Heart right ventricle (tissue), 16 donors: ENCODE data around the gene FGF19. TPM values are rescaled to one million over a fixed set of nuclear protein-coding genes. Genes with fewer than 3 reads are reported as not detected.

Experiments
- ATAC-seq, 8 donors: fragments of 200-7000 bp; cut with Tn5 transposase; one replicate each; pipeline ENCODE4 v1.9.1; 2020; ENCODE audit warnings: mild to moderate bottlenecking in 8 of 8, moderate library complexity in 8 of 8, moderate number of reproducible peaks in 1 of 8
- DNase-seq, 2 donors: peaks; one replicate each; pipeline ENCODE4 v3.0.0-alpha.2; 2020
- H3K27ac ChIP-seq, 10 donors: fragments of 200-600 bp; sonication (generic) in 2 of 10; one replicate each; pipeline versions ENCODE4 v1.5.0 to v1.8.0; 2020 to 2022; ENCODE audit warnings: mild to moderate bottlenecking in 3 of 10
- H3K27me3 ChIP-seq, 7 donors: fragments of 200-600 bp; one replicate each; pipeline ENCODE4 v1.8.0; 2021 to 2022; ENCODE audit warnings: mild to moderate bottlenecking in 2 of 7
- H3K36me3 ChIP-seq, 9 donors: fragments of 200-600 bp; sonication (generic) in 1 of 9; one replicate each; pipeline versions ENCODE4 v1.5.0 to v1.8.0; 2020 to 2022; ENCODE audit warnings: mild to moderate bottlenecking in 2 of 9
- H3K4me1 ChIP-seq, 9 donors: fragments of 200-600 bp; sonication (generic) in 1 of 9; one replicate each; pipeline versions ENCODE4 v1.5.0 to v1.8.0; 2020 to 2022; ENCODE audit warnings: mild to moderate bottlenecking in 4 of 9
- H3K4me3 ChIP-seq, 10 donors: fragments of 200-600 bp; sonication (generic) in 2 of 10; one replicate each; pipeline versions ENCODE4 v1.5.0 to v1.8.0; 2020 to 2022; ENCODE audit warnings: mild to moderate bottlenecking in 7 of 10, moderate library complexity in 2 of 10
- H3K9me3 ChIP-seq, 11 donors: fragments of 200-600 bp in 10 of 11; sonication (generic) in 2 of 11; one replicate each; pipeline versions ENCODE4 v1.5.0 to v1.8.0; 2013 to 2022; ENCODE audit warnings: mild to moderate bottlenecking in 2 of 11, control low read depth in 1 of 11, moderate library complexity in 1 of 11
- WGBS, 2 donors: extraction: QIAGEN DNeasy Blood & Tissue Kit; methylation state at CpG; one replicate each; pipeline ENCODE4 v1.1.7; 2013; ENCODE audit warnings: inconsistent platforms in 1 of 2; 5-methylcytosine and 5-hydroxymethylcytosine counted together
- intact Hi-C, 10 donors: fragments of 100-400 bp; cut with DNase I; formaldehyde crosslinking; loops; one replicate each; pipeline versions ENCODE4 v1.11.1 to v1.14.2; 2022
- polyA plus RNA-seq, 2 donors: library from polyadenylated mRNA; stranded (reverse); fragments of 200-250 nt; gene quantifications; one replicate each; pipeline ENCODE4 v1.2.3, GENCODE V29; 2013
- total RNA-seq, 10 donors: library from RNA; stranded (reverse); fragmentation: NEBNext Ultra II Directional in 3 of 10; extraction: Animal tissue kit (Norgen Biotek cat#: 25700) in 3 of 10; gene quantifications; one replicate each; pipeline versions ENCODE4 v1.2.1 to v1.2.4, GENCODE V29; 2021 to 2023
- TF ChIP-seq, protein P1 (sequence below), 9 donors: fragments of 200-600 bp; sonication (generic) in 2 of 9; IDR thresholded peaks; one replicate each; pipeline versions ENCODE4 v1.5.0 to v1.8.0; 2021 to 2022; ENCODE audit warnings: antibody characterized with exemption in 9 of 9, mild to moderate bottlenecking in 5 of 9, moderate library complexity in 1 of 9
- donor health status: Arrhythmogenic right ventricular cardiomyopathy.
- donor health status: ischemic (EF 13 %, LVEDD 7.1; RV severe dilation, severe dysfunction).
- donor health status: healthy with polysubstance abuse.
- donor health status: DM: no; HTN: yes; CAD: no.
- donor health status: DM: no; HTN: no; CAD: no.
- donor health status: ischemic (EF 25% LVEDD 6.9; RV normal size, moderate dysfunction).
- donor health status: ischemic (EF 25% LVEDD 5.7; RV mildly dilated, moderate dysfunction).
- donor health status: healthy.
- donor health status: DM: yes; HTN: yes; CAD: no.
- donor health status: Ischemic cardiomyopathy.
- donor health status: ischemic (EF 35%, LVEDD 5.7; RV mildly dilated, moderate dysfunction).
- donor health status: nonischemic (EF 11% LVEDD 7.7; RV severe dilation, severe dysfunction).
- donor health status: DM: yes; HTN: yes; CAD: no.
- donor health status: PGD.
- donor health status: ischemic (EF 29% LVEDD 5.4; RV normal size, mild dysfunction).
- donor health status: nonischemic (EF 23%, LVEDD 6.1; RV moderate dilation, normal function).

Gene FGF19
- total and polyA plus RNA-seq, 12 donors = not detected

DNA sequence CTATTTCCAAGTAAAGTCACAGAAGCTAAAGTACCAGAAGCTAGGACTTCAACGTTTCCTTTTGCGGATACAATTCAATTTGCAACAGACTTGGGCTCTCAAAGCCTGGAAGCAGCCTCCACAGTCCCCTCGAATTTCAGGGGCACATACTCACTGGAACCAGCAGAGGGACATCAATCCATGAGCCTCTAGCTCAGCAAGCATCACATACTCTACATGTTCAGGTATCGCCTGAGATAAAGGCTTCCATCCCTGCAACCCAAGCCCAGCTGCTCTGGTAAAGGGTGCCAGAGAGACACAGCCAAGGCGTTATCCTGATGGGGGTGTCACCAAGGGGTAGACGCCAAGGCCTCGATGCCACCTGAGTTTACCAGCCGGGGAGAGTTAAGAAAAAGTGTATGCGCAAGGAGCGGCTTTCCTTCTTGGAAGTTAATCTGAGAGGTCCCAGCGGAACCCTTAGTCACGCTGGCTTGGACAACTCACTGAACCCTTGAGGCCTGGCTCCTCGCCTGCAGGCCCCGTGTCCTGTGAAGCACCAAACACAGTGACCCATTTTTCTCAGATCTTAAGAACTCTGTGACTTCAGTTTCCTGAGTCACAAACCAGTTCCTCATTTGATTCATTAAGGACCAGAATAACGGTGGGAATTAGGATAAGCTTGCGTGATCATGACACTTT lies 41.7 kb downstream of the FGF19 start:
- Histone ChIP-seq H3K9me3 (no peaks in the 10 kb centered on the region), H3K4me3 (no peak overlapping the region), H3K36me3 (peaks cover 0 to 64% (median 18%) of the 10 kb centered on the region in 9 donors), H3K27ac (no peak overlapping the region), H3K4me1 (peaks cover 0 to 9% (median 0%) of the 10 kb centered on the region in 9 donors), H3K27me3 (no peaks in the 10 kb centered on the region)
- ATAC-seq (peak in 4 of 8 donors; percentile 9 to 68 (median 27)), DNase-seq (peak in 1 of 2 donors; percentile 59)
- WGBS, 2 donors = 73 to 81% methylated on average over 16 of the region's 16 CpGs
- TF ChIP-seq, protein P1, sequence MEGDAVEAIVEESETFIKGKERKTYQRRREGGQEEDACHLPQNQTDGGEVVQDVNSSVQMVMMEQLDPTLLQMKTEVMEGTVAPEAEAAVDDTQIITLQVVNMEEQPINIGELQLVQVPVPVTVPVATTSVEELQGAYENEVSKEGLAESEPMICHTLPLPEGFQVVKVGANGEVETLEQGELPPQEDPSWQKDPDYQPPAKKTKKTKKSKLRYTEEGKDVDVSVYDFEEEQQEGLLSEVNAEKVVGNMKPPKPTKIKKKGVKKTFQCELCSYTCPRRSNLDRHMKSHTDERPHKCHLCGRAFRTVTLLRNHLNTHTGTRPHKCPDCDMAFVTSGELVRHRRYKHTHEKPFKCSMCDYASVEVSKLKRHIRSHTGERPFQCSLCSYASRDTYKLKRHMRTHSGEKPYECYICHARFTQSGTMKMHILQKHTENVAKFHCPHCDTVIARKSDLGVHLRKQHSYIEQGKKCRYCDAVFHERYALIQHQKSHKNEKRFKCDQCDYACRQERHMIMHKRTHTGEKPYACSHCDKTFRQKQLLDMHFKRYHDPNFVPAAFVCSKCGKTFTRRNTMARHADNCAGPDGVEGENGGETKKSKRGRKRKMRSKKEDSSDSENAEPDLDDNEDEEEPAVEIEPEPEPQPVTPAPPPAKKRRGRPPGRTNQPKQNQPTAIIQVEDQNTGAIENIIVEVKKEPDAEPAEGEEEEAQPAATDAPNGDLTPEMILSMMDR (IDR thresholded peaks at IDR 0.05) = no peak
- intact Hi-C loops = no loop called here

DNA sequence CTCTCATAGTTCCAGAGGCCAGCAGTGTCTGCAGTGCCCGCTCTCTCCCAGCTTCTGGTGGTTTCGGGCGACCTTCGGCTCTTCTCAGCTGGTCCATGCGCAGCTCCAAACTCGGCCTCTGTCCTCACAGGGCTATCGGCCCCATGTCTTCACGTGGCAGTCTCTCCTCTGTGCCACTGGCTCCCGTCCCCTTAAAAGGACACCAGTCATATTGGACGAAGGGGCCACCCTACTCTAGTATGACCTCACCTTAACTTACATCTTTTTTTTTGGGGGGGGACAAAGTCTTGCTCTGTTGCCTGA lies 42.5 kb downstream of the FGF19 start:
- no peak overlapping the region for H3K4me3 ChIP-seq
- DNase-seq = no peak
- H3K36me3 ChIP-seq = peaks cover 0 to 56% (median 11%) of the 10 kb centered on the region in 9 donors
- no peak overlapping the region for H3K27ac ChIP-seq
- no peaks in the 10 kb centered on the region for H3K9me3 ChIP-seq
- intact Hi-C loops = no loop called here
- TF ChIP-seq, protein P1 (IDR thresholded peaks at IDR 0.05) = no peak
- WGBS, 2 donors = 74 to 94% methylated on average over 10 of the region's 10 CpGs
- peaks cover 0 to 9% (median 0%) of the 10 kb centered on the region in 9 donors for H3K4me1 ChIP-seq
- ATAC-seq = no peak
- H3K27me3 ChIP-seq = no peaks in the 10 kb centered on the region

DNA sequence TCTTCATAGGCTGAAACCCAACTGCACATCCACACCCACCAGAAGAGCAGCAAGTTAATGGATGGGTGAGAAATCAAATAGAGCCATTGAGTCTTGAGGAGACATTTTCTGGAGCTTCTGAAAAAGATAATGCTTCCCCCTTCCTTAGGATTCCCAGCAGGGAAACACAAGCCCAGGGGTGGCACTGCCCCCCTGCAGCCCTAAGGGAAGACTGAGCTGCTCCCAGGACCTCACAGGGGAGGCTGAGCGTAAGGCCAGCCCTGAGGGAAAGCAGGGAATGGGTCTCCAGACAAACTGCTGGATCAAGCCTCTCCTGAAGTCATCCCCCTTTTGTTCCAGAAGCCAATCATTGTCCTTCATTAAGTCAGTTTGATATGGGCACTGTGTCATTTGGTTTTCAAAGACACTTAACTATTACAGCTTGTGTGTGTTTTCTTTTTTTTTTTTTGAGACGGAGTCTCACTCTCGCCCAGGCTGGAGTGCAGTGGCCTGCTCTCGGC lies 43.8 kb downstream of the FGF19 start:
- Histone ChIP-seq H3K27ac (no peak overlapping the region), H3K4me1 (peaks cover 0 to 9% (median 0%) of the 10 kb centered on the region in 9 donors), H3K9me3 (no peaks in the 10 kb centered on the region), H3K4me3 (no peak overlapping the region), H3K36me3 (peaks cover 0 to 43% (median 6%) of the 10 kb centered on the region in 9 donors), H3K27me3 (no peaks in the 10 kb centered on the region)
- no peak for DNase-seq
- TF ChIP-seq, protein P1 (IDR thresholded peaks at IDR 0.05) = no peak
- intact Hi-C loops = no loop called here
- WGBS, 2 donors = 93 to 94% methylated on average over 4 of the region's 4 CpGs
- ATAC-seq = no peak

DNA sequence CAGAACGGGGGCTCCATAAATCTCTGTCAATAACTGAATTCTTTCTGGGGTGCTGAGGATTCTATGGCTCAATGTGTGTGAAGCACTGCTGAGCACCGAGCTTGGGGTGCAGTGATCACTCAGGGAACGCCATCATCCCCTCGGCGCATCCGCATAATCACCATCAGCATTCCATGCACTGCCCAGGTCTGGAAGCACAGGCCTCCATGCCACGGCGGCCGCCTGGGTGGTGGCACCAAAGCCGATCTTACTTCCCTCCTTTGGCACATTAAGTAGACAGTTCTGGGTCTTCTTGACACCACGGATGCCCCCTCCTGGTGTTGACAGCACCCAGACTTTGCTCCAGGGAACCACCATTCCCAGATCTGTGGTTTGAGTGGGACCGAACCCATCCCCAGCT lies 44.2 kb downstream of the FGF19 start:
- no peak for DNase-seq
- Histone ChIP-seq H3K9me3 (no peaks in the 10 kb centered on the region), H3K27ac (no peak overlapping the region), H3K36me3 (peaks cover 0 to 40% (median 1%) of the 10 kb centered on the region in 9 donors), H3K27me3 (no peaks in the 10 kb centered on the region), H3K4me1 (peaks cover 0 to 9% (median 0%) of the 10 kb centered on the region in 9 donors), H3K4me3 (no peak overlapping the region)
- WGBS, 2 donors = 92 to 94% methylated on average over 12 of the region's 12 CpGs
- intact Hi-C loops = no loop called here
- ATAC-seq = no peak
- TF ChIP-seq, protein P1 (IDR thresholded peaks at IDR 0.05) = no peak
